HepG2 (cell line): ENCODE data around the gene PGAP3. TPM values are rescaled to one million over a fixed set of nuclear protein-coding genes. Genes with fewer than 3 reads are reported as not detected.

ENCODE experiments used
- ARID5B ChIP-seq: IDR thresholded peaks from 2 replicates; pipeline ENCODE4 v1.4.0; 2020; ENCODE audit warnings: mild to moderate bottlenecking, missing genetic modification reagents
- EP300 ChIP-seq, 3 experiments: sonication (generic) in 1 of 3; formaldehyde crosslinking in 1 of 3; IDR thresholded peaks; 2 replicates each; pipeline versions ENCODE4 v1.5.1 to v1.6.1; 2011 to 2020; ENCODE audit warnings: low read depth in 2 of 3, low read length in 2 of 3, borderline replicate concordance in 1 of 3, improper control_type of control experiment in 1 of 3, mild to moderate bottlenecking in 1 of 3, missing genetic modification reagents in 1 of 3, moderate library complexity in 1 of 3
- GATAD2A ChIP-seq: IDR thresholded peaks from 2 replicates; pipeline ENCODE4 v1.6.1; 2016
- GPN1 ChIP-seq: sonication (generic); formaldehyde crosslinking; IDR thresholded peaks from 2 replicates; pipeline ENCODE4 v1.5.1; 2020; ENCODE audit warnings: missing genetic modification reagents, borderline replicate concordance
- KLF16 ChIP-seq, 2 experiments: sonication (generic) in 1 of 2; formaldehyde crosslinking in 1 of 2; IDR thresholded peaks; 2 replicates each; pipeline versions ENCODE4 v1.6.1 to v1.8.0; 2016 to 2023; ENCODE audit warnings: missing genetic modification reagents in 2 of 2, missing compliant biosample characterization in 1 of 2
- NONO ChIP-seq, 2 experiments: fragments of 450-650 bp in 1 of 2; sonication (generic) in 1 of 2; formaldehyde crosslinking in 1 of 2; IDR thresholded peaks in 1 of 2; conservative IDR thresholded peaks in 1 of 2; 2 replicates each; pipeline versions ENCODE4 v1.6.1 to v1.8.0; 2017 to 2022; ENCODE audit warnings: mild to moderate bottlenecking in 1 of 2, missing genetic modification reagents in 1 of 2, moderate library complexity in 1 of 2
- PLRG1 ChIP-seq: fragments of 450-650 bp; conservative IDR thresholded peaks from 2 replicates; pipeline ENCODE4 v1.6.1; 2016
- REPIN1 ChIP-seq: sonication (generic); formaldehyde crosslinking; IDR thresholded peaks from 2 replicates; pipeline ENCODE4 v1.8.0; 2022; ENCODE audit warnings: missing genetic modification reagents, low read depth, mild to moderate bottlenecking, borderline replicate concordance
- RFXANK ChIP-seq: IDR thresholded peaks from 2 replicates; pipeline ENCODE4 v1.6.1; 2016
- TFDP2 ChIP-seq: sonication (generic); formaldehyde crosslinking; IDR thresholded peaks from 2 replicates; pipeline ENCODE4 v1.4.0; 2020; ENCODE audit warnings: missing genetic modification reagents
- ZBTB33 ChIP-seq: sonication (generic); formaldehyde crosslinking; IDR thresholded peaks from 2 replicates; pipeline ENCODE4 v1.4.0; 2020; ENCODE audit warnings: missing genetic modification reagents
- ZFAT ChIP-seq: sonication (generic); formaldehyde crosslinking; conservative IDR thresholded peaks from 2 replicates; pipeline ENCODE4 v1.8.1; 2023; ENCODE audit warnings: missing genetic modification reagents, inconsistent platforms
- ZFY ChIP-seq: sonication (generic); formaldehyde crosslinking; IDR thresholded peaks from 2 replicates; pipeline ENCODE4 v1.4.0; 2020; ENCODE audit warnings: missing genetic modification reagents
- ZNF121 ChIP-seq: sonication (generic); formaldehyde crosslinking; IDR thresholded peaks from 2 replicates; pipeline ENCODE4 v1.5.0; 2020; ENCODE audit warnings: mild to moderate bottlenecking, missing genetic modification reagents
- ZNF552 ChIP-seq: sonication (generic); formaldehyde crosslinking; IDR thresholded peaks from 2 replicates; pipeline ENCODE4 v1.9.0; 2022; ENCODE audit warnings: missing genetic modification reagents, mild to moderate bottlenecking, borderline replicate concordance
- ZSCAN12 ChIP-seq: sonication (generic); formaldehyde crosslinking; IDR thresholded peaks from 2 replicates; pipeline ENCODE4 v1.9.0; 2021; ENCODE audit warnings: mild to moderate bottlenecking, missing genetic modification reagents
- polyA plus RNA-seq, 8 experiments: library from polyadenylated mRNA; depleted of rRNA in 3 of 8; stranded (reverse) in 7 of 8; unstranded in 1 of 8; fragments of >200 nt; fragmentation: Illumina TruSeq in 4 of 8; extraction: Trizol in 4 of 8; gene quantifications; 2 replicates each; pipeline versions ENCODE4 v1.2.1 to v1.2.3, GENCODE V29; 2011 to 2016; ENCODE audit warnings: low read depth in 4 of 8, missing spikeins in 1 of 8, mixed read lengths in 1 of 8; ENCODE audit not compliant: insufficient read depth in 1 of 8
- total RNA-seq, 5 experiments: library from RNA; depleted of rRNA; stranded (reverse); fragments of >200 nt; fragmentation: Illumina TruSeq; extraction: Trizol; gene quantifications; 2 replicates each; pipeline ENCODE4 v1.2.3, GENCODE V29; 2016; ENCODE audit warnings: low read depth in 1 of 5
- TF ChIP-seq, protein P1 (sequence below): IDR thresholded peaks from 2 replicates; pipeline ENCODE4 v1.6.1; 2018; ENCODE audit warnings: missing genetic modification reagents
- TF ChIP-seq, protein P2 (sequence below): sonication (generic); formaldehyde crosslinking; IDR thresholded peaks from 2 replicates; pipeline ENCODE4 v1.5.0; 2020; ENCODE audit warnings: missing genetic modification reagents

The PGAP3 gene
- total and polyA plus RNA-seq, 2 of the 13 experiments (the other 11 are each of a cell fraction or from before 2014, with no cell fraction given) = 11.9 to 14.6 TPM

DNA sequence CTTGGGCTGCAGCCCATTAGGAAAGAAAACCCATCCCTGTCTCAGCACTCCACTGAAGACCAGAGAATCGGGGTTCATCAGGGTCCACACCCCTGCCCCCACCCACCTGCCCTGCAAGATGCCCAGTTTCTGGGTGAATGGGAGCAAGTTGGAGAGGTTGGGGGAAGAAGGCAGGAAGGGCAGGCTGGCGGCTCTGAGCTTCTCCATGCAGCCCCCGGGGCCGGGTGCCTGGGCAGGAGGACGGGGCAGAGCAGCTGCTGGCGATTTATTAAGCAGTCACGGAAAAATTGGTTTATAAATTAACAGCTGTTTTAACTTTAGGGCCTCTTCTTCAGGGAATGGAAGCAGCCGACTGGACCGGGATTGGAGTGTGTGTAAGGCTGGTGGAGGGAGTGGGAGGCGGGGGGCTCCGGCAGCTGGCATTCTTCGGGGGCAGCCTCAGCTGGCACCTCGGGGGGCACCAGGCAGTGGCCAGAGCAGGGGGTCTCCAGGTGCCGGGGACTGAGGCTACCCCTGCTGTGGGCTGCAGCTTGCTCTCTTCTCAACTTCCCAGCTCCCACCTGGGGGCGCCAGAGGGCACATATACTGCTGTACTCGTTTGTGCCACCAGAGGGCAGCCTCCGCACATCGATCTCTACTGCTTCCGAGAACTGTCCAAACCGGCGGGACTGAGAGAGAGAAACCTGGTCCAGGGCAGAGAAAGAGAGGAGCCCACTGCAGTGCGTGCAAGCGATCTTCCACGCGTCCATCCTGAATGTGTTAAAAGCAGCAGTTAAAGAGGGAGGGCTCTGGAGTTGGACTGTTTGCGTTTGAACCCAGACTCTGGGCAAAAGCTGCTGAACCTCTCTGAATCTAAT, 66.1 kb downstream of the PGAP3 start (continued):
- TF ChIP-seq ZBTB33 = peak; percentile 87
- no peak for TF ChIP-seq PLRG1
- TF ChIP-seq EP300 (IDR thresholded peaks at IDR 0.05; ENCODE audit: low read depth in 2 of 2, low read length in 2 of 2) = peak in 1 of 2 experiments; percentile 21; a peak in 1 of 4 replicates
- no peak for TF ChIP-seq EP300 (CRISPR knock-in tag; IDR thresholded peaks at IDR 0.05; ENCODE audit: borderline replicate concordance)
- no peak for TF ChIP-seq ZFAT (CRISPR knock-in tag)
- TF ChIP-seq GATAD2A (CRISPR knock-in tag) = peak; percentile 81
- peak; percentile 59; the same call in 1 of the 2 replicates for TF ChIP-seq TFDP2 (CRISPR knock-in tag)
- TF ChIP-seq KLF16 (CRISPR knock-in tag; IDR thresholded peaks at IDR 0.05) = peak in 1 of 2 experiments; percentile 89; a peak in 2 of 4 replicates
- TF ChIP-seq REPIN1 (CRISPR knock-in tag) = peak; percentile 69; the same call in 1 of the 2 replicates
- TF ChIP-seq, protein P1, sequence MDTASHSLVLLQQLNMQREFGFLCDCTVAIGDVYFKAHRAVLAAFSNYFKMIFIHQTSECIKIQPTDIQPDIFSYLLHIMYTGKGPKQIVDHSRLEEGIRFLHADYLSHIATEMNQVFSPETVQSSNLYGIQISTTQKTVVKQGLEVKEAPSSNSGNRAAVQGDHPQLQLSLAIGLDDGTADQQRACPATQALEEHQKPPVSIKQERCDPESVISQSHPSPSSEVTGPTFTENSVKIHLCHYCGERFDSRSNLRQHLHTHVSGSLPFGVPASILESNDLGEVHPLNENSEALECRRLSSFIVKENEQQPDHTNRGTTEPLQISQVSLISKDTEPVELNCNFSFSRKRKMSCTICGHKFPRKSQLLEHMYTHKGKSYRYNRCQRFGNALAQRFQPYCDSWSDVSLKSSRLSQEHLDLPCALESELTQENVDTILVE (CRISPR knock-in tag) = peak; percentile 82; the same call in 1 of the 2 replicates
- TF ChIP-seq, protein P2, sequence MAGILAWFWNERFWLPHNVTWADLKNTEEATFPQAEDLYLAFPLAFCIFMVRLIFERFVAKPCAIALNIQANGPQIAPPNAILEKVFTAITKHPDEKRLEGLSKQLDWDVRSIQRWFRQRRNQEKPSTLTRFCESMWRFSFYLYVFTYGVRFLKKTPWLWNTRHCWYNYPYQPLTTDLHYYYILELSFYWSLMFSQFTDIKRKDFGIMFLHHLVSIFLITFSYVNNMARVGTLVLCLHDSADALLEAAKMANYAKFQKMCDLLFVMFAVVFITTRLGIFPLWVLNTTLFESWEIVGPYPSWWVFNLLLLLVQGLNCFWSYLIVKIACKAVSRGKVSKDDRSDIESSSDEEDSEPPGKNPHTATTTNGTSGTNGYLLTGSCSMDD = no peak
- TF ChIP-seq ZFY (CRISPR knock-in tag) = peak; percentile 45; the same call in 1 of the 2 replicates
- TF ChIP-seq RFXANK (CRISPR knock-in tag) = peak; percentile 87
- TF ChIP-seq ZNF121 = peak; percentile 68; the same call in 1 of the 2 replicates
- TF ChIP-seq ZSCAN12 (CRISPR knock-in tag) = 0 out of 2 replicates have a peak, but pooled peaks have one; percentile 10
- TF ChIP-seq GPN1 (CRISPR knock-in tag) = no peak
- TF ChIP-seq ZNF552 (CRISPR knock-in tag) = no peak
- peak; percentile 67 for TF ChIP-seq ARID5B (CRISPR knock-in tag)
- no peak for TF ChIP-seq NONO (IDR thresholded peaks at IDR 0.05)
- TF ChIP-seq NONO (CRISPR knock-in tag; conservative IDR thresholded peaks at IDR 0.05) = peak; percentile 75; the same call in 1 of the 2 replicates
